Suprapubic skin (tissue), 4 donors: Measurements from ENCODE around the gene ZNF329. TPM values are rescaled to one million over a fixed set of nuclear protein-coding genes. Genes with fewer than 3 reads are reported as not detected.

Source experiments
- DNase-seq, 2 donors: peaks; one replicate each; pipeline ENCODE4 v3.0.0-alpha.2; 2019; ENCODE audit warnings: low spot score in 2 of 2
- H3K27ac ChIP-seq: fragments of 200-600 bp; sonication (generic); one replicate; pipeline ENCODE4 v1.5.1; 2019
- H3K27me3 ChIP-seq: fragments of 200-600 bp; sonication (generic); one replicate; pipeline ENCODE4 v1.5.1; 2019
- H3K36me3 ChIP-seq: fragments of 200-600 bp; sonication (generic); one replicate; pipeline ENCODE4 v1.5.1; 2019
- H3K4me1 ChIP-seq: fragments of 200-600 bp; sonication (generic); one replicate; pipeline ENCODE4 v1.5.1; 2019
- H3K4me3 ChIP-seq: fragments of 200-600 bp; sonication (generic); one replicate; pipeline ENCODE4 v1.5.1; 2019; ENCODE audit warnings: mild to moderate bottlenecking
- H3K9me3 ChIP-seq: fragments of 200-600 bp; sonication (generic); one replicate; pipeline ENCODE4 v1.5.1; 2019
- CTCF ChIP-seq, 2 donors: fragments of 200-600 bp in 1 of 2; fragments of 450-650 bp in 1 of 2; sonication (generic) in 1 of 2; IDR thresholded peaks; one replicate each; pipeline ENCODE4 v1.5.1; 2016 to 2019; ENCODE audit warnings: antibody characterized with exemption in 2 of 2, mild to moderate bottlenecking in 1 of 2, moderate library complexity in 1 of 2
- EP300 ChIP-seq: sonication (generic); formaldehyde crosslinking; IDR thresholded peaks from one replicate; pipeline ENCODE4 v1.6.1; 2017; ENCODE audit warnings: antibody characterized with exemption
- POLR2A ChIP-seq, 2 donors: fragments of 450-650 bp; IDR thresholded peaks; one replicate each; pipeline ENCODE4 v1.6.1; 2017; ENCODE audit warnings: antibody characterized with exemption in 2 of 2, mild to moderate bottlenecking in 2 of 2, moderate library complexity in 2 of 2
- POLR2AphosphoS5 ChIP-seq, 3 donors: sonication (generic); formaldehyde crosslinking; IDR thresholded peaks; one replicate each; pipeline ENCODE4 v1.6.1; 2017; ENCODE audit warnings: antibody characterized with exemption in 3 of 3
- WGBS: methylation state at CpG from one replicate; pipeline ENCODE4 v1.1.5; 2018; 5-methylcytosine and 5-hydroxymethylcytosine counted together
- total RNA-seq, 4 donors: library from RNA; depleted of rRNA; stranded (reverse); fragments of >200 nt; gene quantifications; one replicate each; pipeline ENCODE4 v1.1.0, GENCODE V29; 2016

The ZNF329 gene
- 10 to 100 TPM in 1 of 4 donors, 1 to 10 TPM in 3; 6.5 to 11.6 (median 9.9) TPM for total RNA-seq

- no peak for TF ChIP-seq POLR2AphosphoS5 (IDR thresholded peaks at IDR 0.05)
- no peak for TF ChIP-seq EP300
- peak in 1 of 2 donors; percentile 42 for TF ChIP-seq POLR2A (IDR thresholded peaks at IDR 0.05)
- no peak for TF ChIP-seq CTCF (IDR thresholded peaks at IDR 0.05)
- Histone ChIP-seq H3K9me3 (peaks cover 10% of the 10 kb centered on the region), H3K4me1 (peaks cover 29% of the 10 kb centered on the region), H3K27ac (peak within 1 kb of the TSS; percentile 85), H3K27me3 (no peaks in the 10 kb centered on the region), H3K4me3 (peak within 1 kb of the TSS; percentile 96), H3K36me3 (peaks cover 4% of the 10 kb centered on the region)
- WGBS = under 1% methylated on average over 21 of the region's 62 CpGs
- peak; percentile 82 to 86 for DNase-seq
These were observed at the start of gene ZNF329 for GRCh38 chr19:58150328-58150921. Gene ZNF329, minus strand, starts transcription at chr19:58150789. Its CDS starts 21,286 bp downstream, at chr19:58129503.

- Histone ChIP-seq H3K27me3 (no peaks in the 10 kb centered on the region), H3K4me1 (no peaks in the 10 kb centered on the region), H3K27ac (no peak overlapping the region), H3K9me3 (peaks cover 93% of the 10 kb centered on the region), H3K36me3 (peaks cover 99% of the 10 kb centered on the region), H3K4me3 (no peak overlapping the region)
- WGBS = 87% methylated on average over 6 of the region's 6 CpGs
- TF ChIP-seq CTCF (IDR thresholded peaks at IDR 0.05) (no peak), POLR2A (IDR thresholded peaks at IDR 0.05) (no peak), POLR2AphosphoS5 (IDR thresholded peaks at IDR 0.05) (no peak), EP300 (no peak)
- DNase-seq = no peak
These were observed 46.5 kb upstream of the ZNF329 start for GRCh38 chr19:58196901-58197616.

GRCh38 chr19:58183817-58184215, 33.2 kb upstream of the ZNF329 start:
- no peak for DNase-seq
- peaks cover 45% of the 10 kb centered on the region for H3K36me3 ChIP-seq

GRCh38 chr19:58182989-58183816, 32.6 kb upstream of the ZNF329 start, which contains the start of gene ZNF274:
Gene ZNF274, plus strand, starts transcription at chr19:58183061. Its CDS starts 905 bp downstream, at chr19:58183966.
- TF ChIP-seq POLR2AphosphoS5 (IDR thresholded peaks at IDR 0.05) (peak; percentile 24 to 77 (median 65)), CTCF (IDR thresholded peaks at IDR 0.05) (no peak), POLR2A (IDR thresholded peaks at IDR 0.05) (peak; percentile 89 to 94), EP300 (no peak)
- Histone ChIP-seq H3K27me3 (no peaks in the 10 kb centered on the region), H3K27ac (peak within 1 kb of the TSS; percentile 99), H3K36me3 (peaks cover 39% of the 10 kb centered on the region), H3K9me3 (peaks cover 57% of the 10 kb centered on the region), H3K4me1 (peaks cover 17% of the 10 kb centered on the region), H3K4me3 (peak within 1 kb of the TSS; percentile 89)
- under 1% methylated on average over 31 of the region's 80 CpGs for WGBS
- peak; percentile 95 to 96 for DNase-seq

More at GRCh38 chr19:58183817-58184215, 33.2 kb upstream of the ZNF329 start:
- Histone ChIP-seq H3K4me3 (peak overlapping the region; percentile 89), H3K27ac (peak overlapping the region; percentile 99), H3K4me1 (peaks cover 17% of the 10 kb centered on the region), H3K27me3 (no peaks in the 10 kb centered on the region), H3K9me3 (peaks cover 60% of the 10 kb centered on the region)
- WGBS = 12% methylated on average over 9 of the region's 13 CpGs
- TF ChIP-seq EP300 (no peak), CTCF (IDR thresholded peaks at IDR 0.05) (no peak), POLR2AphosphoS5 (IDR thresholded peaks at IDR 0.05) (no peak), POLR2A (IDR thresholded peaks at IDR 0.05) (no peak)
